ENCODE measurements around the gene FAM8A1. TPM values are rescaled to one million over a fixed set of nuclear protein-coding genes. Genes with fewer than 3 reads are reported as not detected.

Gene FAM8A1
- polyA plus RNA-seq, 1 of the 3 experiments (the other 2 are of a cell fraction): 5.0 TPM

DNA sequence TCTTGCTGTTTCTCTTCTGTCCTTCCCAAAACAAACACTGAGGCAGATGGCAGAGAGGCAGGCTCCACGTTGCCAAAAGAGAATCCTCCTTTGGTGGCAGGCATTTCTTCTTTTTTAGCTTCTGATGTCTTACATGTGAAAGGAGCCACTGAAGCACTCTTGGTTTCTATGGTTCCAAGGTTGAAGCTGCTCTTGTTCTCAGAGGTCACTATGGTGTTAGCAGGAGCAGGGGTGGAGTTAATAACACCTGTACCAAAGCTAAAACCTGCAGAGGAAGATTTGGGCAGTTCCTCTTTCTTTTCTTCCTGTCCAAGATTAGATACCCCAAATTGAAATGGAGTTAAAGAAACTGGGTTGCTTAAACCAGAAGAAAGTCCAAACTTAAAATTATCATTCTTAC, 28.8 kb downstream of the FAM8A1 start:
- H3K4me2 ChIP-seq: no peak overlapping the region
- WGBS (ENCODE audit: low lambda C conversion rate): 100% methylated on average over 1 of the region's 1 CpG
- POLR2A ChIA-PET: no interaction called here

DNA sequence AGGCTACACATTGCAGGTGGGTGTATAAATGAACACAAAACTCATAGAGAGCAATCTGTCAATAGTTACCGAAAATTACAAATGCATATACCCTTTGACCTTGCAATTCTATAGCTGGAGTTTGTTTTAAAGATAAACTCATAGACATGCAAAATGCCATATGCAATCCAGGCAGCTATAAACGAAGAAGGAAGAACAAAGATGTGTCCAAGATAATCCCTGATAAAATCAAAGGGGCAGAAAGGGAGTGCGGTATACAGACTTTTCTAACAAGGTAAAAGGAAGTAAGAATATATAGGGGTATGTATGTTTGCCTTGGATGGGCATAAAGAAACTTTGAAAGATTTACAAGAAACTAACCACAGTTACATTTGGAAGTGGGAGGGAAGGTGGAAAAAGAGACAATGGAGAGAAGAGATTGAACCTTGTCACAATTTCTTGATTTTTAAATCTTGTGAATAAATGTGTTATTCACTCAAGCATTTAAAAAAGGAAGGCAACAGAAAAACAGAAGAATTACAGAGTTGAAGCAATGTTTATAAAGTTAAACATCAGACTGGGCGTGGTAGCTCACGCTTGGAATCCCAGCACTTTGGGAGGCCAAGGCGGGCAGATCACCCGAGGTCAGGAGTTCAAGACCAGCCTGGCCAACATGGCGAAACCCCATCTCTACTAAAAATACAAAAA, 29.9 kb downstream of the FAM8A1 start:
- Histone ChIP-seq H3K9me3 (no peaks in the 10 kb centered on the region), H3K9ac (no peak overlapping the region), H3K4me2 (no peak overlapping the region), H3K27ac (ENCODE audit: low read depth in 2 of 2, low read length in 1 of 2) (no peak overlapping the region), H4K20me1 (ENCODE audit: insufficient read depth) (no peaks in the 10 kb centered on the region), H2AFZ (ENCODE audit: low read depth) (no peak overlapping the region), H3K36me3 (replicated peaks in 1 of 2; ENCODE audit: control insufficient read depth in 1 of 2, insufficient read depth in 2 of 2, low read length in 1 of 2) (peaks cover 69 to 73% of the 10 kb centered on the region in 2 experiments), H3K4me3 (ENCODE audit: low read depth in 2 of 2, low read length in 1 of 2) (no peak overlapping the region), H3K4me1 (ENCODE audit: control insufficient read depth in 1 of 2, insufficient read depth in 2 of 2, low read depth in 1 of 2, low read length in 1 of 2) (no peaks in the 10 kb centered on the region), H3K9me2 (no peaks in the 10 kb centered on the region), H3F3A (replicated peaks; ENCODE audit: insufficient read depth) (peaks cover 11% of the 10 kb centered on the region), H3K27me3 (ENCODE audit: insufficient read depth) (no peaks in the 10 kb centered on the region), H3K79me2 (ENCODE audit: insufficient read depth) (peaks cover 58% of the 10 kb centered on the region)
- ChIA-PET CTCF (no interaction called here), POLR2A (no interaction called here)
- 85% methylated on average over 8 of the region's 8 CpGs for WGBS (ENCODE audit: low lambda C conversion rate)
- TF ChIP-seq GATA2 (CRISPR knock-in tag; IDR thresholded peaks at IDR 0.05) (no peak), MEF2A (IDR thresholded peaks at IDR 0.05; ENCODE audit: borderline replicate concordance, low read depth) (no peak), RXRA (IDR thresholded peaks at IDR 0.05; ENCODE audit: borderline replicate concordance, low read depth) (no peak), CHD2 (IDR thresholded peaks at IDR 0.05; ENCODE audit: low read length, partially characterized antibody) (no peak), SIN3A (IDR thresholded peaks at IDR 0.05; ENCODE audit: borderline replicate concordance, low read depth, low read length) (no peak), SMC3 (IDR thresholded peaks at IDR 0.05; ENCODE audit: low read depth, low read length) (no peak), GABPA (IDR thresholded peaks at IDR 0.05; ENCODE audit: low read depth) (no peak), FOXJ3 (CRISPR knock-in tag; IDR thresholded peaks at IDR 0.05) (no peak), EZH2phosphoT487 (IDR thresholded peaks at IDR 0.05; ENCODE audit: borderline replicate concordance, low read depth) (no peak), TCF12 (IDR thresholded peaks at IDR 0.05) (no peak)
- TF ChIP-seq, protein P1, sequence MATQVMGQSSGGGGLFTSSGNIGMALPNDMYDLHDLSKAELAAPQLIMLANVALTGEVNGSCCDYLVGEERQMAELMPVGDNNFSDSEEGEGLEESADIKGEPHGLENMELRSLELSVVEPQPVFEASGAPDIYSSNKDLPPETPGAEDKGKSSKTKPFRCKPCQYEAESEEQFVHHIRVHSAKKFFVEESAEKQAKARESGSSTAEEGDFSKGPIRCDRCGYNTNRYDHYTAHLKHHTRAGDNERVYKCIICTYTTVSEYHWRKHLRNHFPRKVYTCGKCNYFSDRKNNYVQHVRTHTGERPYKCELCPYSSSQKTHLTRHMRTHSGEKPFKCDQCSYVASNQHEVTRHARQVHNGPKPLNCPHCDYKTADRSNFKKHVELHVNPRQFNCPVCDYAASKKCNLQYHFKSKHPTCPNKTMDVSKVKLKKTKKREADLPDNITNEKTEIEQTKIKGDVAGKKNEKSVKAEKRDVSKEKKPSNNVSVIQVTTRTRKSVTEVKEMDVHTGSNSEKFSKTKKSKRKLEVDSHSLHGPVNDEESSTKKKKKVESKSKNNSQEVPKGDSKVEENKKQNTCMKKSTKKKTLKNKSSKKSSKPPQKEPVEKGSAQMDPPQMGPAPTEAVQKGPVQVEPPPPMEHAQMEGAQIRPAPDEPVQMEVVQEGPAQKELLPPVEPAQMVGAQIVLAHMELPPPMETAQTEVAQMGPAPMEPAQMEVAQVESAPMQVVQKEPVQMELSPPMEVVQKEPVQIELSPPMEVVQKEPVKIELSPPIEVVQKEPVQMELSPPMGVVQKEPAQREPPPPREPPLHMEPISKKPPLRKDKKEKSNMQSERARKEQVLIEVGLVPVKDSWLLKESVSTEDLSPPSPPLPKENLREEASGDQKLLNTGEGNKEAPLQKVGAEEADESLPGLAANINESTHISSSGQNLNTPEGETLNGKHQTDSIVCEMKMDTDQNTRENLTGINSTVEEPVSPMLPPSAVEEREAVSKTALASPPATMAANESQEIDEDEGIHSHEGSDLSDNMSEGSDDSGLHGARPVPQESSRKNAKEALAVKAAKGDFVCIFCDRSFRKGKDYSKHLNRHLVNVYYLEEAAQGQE (IDR thresholded peaks at IDR 0.05; ENCODE audit: low read depth, low read length): no peak
- TF ChIP-seq, protein P2, sequence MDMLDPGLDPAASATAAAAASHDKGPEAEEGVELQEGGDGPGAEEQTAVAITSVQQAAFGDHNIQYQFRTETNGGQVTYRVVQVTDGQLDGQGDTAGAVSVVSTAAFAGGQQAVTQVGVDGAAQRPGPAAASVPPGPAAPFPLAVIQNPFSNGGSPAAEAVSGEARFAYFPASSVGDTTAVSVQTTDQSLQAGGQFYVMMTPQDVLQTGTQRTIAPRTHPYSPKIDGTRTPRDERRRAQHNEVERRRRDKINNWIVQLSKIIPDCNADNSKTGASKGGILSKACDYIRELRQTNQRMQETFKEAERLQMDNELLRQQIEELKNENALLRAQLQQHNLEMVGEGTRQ (IDR thresholded peaks at IDR 0.05; ENCODE audit: borderline replicate concordance, low read depth, low read length): no peak
- DNase-seq: no peak

More for the DNA sequence above, 28.8 kb downstream of the FAM8A1 start:
- peaks cover 49% of the 10 kb centered on the region for H3K79me2 ChIP-seq (ENCODE audit: insufficient read depth)
- no peak for DNase-seq
- no peak overlapping the region for H3K9ac ChIP-seq
- no peaks in the 10 kb centered on the region for H3K9me2 ChIP-seq
- H3K4me1 ChIP-seq (ENCODE audit: control insufficient read depth in 1 of 2, insufficient read depth in 2 of 2, low read depth in 1 of 2, low read length in 1 of 2): no peaks in the 10 kb centered on the region
- H3K27ac ChIP-seq (ENCODE audit: low read depth in 2 of 2, low read length in 1 of 2): no peak overlapping the region
- no peak overlapping the region for H3K4me3 ChIP-seq (ENCODE audit: low read depth in 2 of 2, low read length in 1 of 2)
- peaks cover 11% of the 10 kb centered on the region for H3F3A ChIP-seq (replicated peaks; ENCODE audit: insufficient read depth)
- no peaks in the 10 kb centered on the region for H3K27me3 ChIP-seq (ENCODE audit: insufficient read depth)
- TF ChIP-seq, protein P3, sequence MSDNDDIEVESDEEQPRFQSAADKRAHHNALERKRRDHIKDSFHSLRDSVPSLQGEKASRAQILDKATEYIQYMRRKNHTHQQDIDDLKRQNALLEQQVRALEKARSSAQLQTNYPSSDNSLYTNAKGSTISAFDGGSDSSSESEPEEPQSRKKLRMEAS (IDR thresholded peaks at IDR 0.05; ENCODE audit: low read depth): no peak
- no peaks in the 10 kb centered on the region for H3K9me3 ChIP-seq
- no peak overlapping the region for H2AFZ ChIP-seq (ENCODE audit: low read depth)
- no peaks in the 10 kb centered on the region for H4K20me1 ChIP-seq (ENCODE audit: insufficient read depth)
- peaks cover 79% of the 10 kb centered on the region in 2 experiments for H3K36me3 ChIP-seq (replicated peaks in 1 of 2; ENCODE audit: control insufficient read depth in 1 of 2, insufficient read depth in 2 of 2, low read length in 1 of 2)
- CTCF ChIA-PET: interaction anchor here (1.6 to 4.3 kb wide), 2 partner anchors 10 to 45 kb away, joined by 6 to 16 read pairs; no protein-coding TSS in a partner anchor

Measured in SK-N-SH (cell line).